Stomach smooth muscle (tissue), 2 donors: ENCODE measurements around the gene MROH2A.

Experiments
- H3K27ac ChIP-seq: one replicate; pipeline ENCODE4 v1.7.0; 2013; ENCODE audit warnings: mild to moderate bottlenecking, low read length, inconsistent platforms
- H3K27me3 ChIP-seq, 2 donors: one replicate each; pipeline ENCODE4 v1.7.0; 2013; ENCODE audit warnings: low read length in 2 of 2; ENCODE audit not compliant: insufficient read depth in 2 of 2, control insufficient read depth in 1 of 2
- H3K36me3 ChIP-seq, 2 donors: one replicate each; pipeline ENCODE4 v1.7.0; 2013; ENCODE audit warnings: low read length in 2 of 2; ENCODE audit not compliant: control insufficient read depth in 2 of 2, insufficient read depth in 2 of 2
- H3K4me1 ChIP-seq: one replicate; pipeline ENCODE4 v1.7.0; 2013; ENCODE audit warnings: low read length; ENCODE audit not compliant: control insufficient read depth, insufficient read depth
- H3K4me3 ChIP-seq, 2 donors: one replicate each; pipeline ENCODE4 v1.7.0; 2013; ENCODE audit warnings: low read length in 2 of 2
- H3K9ac ChIP-seq, 2 donors: one replicate each; pipeline ENCODE4 v1.7.0; 2013; ENCODE audit warnings: low read length in 2 of 2, mild to moderate bottlenecking in 1 of 2
- H3K9me3 ChIP-seq, 2 donors: one replicate each; pipeline ENCODE4 v1.7.0; 2013; ENCODE audit warnings: low read length in 2 of 2; ENCODE audit not compliant: control insufficient read depth in 2 of 2
- donor health status: healthy.
- donor health status: Pancreatic carcinoma.

The MROH2A gene

DNA sequence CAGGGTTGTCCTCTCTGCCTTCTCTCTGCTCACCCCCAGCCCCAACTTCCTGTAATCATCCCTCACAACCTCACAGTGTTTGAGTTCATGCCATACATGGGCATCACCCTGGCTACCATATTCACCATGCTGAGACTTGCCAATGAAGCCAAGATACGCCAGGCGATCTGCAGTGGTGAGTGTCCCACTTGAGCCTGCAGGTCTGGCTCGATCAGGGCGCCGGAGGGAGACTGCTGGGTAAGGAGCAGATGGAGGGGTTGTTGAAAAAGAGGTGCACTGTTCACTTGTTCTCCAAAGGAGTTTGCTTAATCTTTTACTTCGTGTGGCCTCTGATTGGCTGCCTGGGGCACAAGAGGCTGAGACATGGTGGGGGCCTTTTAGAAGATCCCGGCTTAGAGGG lies 14.6 kb downstream of the MROH2A start:
- no peaks in the 10 kb centered on the region for H3K9me3 ChIP-seq
- H3K4me1 ChIP-seq: no peaks in the 10 kb centered on the region
- peaks cover 0 to 2% of the 10 kb centered on the region in 2 donors for H3K27me3 ChIP-seq
- H3K36me3 ChIP-seq: no peaks in the 10 kb centered on the region
- H3K9ac ChIP-seq: no peak overlapping the region
- H3K4me3 ChIP-seq: no peak overlapping the region
- no peak overlapping the region for H3K27ac ChIP-seq

- H3K4me1 ChIP-seq: no peaks in the 10 kb centered on the region
- peaks cover 0 to 2% of the 10 kb centered on the region in 2 donors for H3K9me3 ChIP-seq
- no peak overlapping the region for H3K4me3 ChIP-seq
- H3K27me3 ChIP-seq: peaks cover 0 to 2% of the 10 kb centered on the region in 2 donors
- H3K27ac ChIP-seq: no peak overlapping the region
- H3K9ac ChIP-seq: no peak overlapping the region
- H3K36me3 ChIP-seq: no peaks in the 10 kb centered on the region
Measured at GRCh38 chr2:233793465-233794127, 15.5 kb downstream of the MROH2A start.

DNA sequence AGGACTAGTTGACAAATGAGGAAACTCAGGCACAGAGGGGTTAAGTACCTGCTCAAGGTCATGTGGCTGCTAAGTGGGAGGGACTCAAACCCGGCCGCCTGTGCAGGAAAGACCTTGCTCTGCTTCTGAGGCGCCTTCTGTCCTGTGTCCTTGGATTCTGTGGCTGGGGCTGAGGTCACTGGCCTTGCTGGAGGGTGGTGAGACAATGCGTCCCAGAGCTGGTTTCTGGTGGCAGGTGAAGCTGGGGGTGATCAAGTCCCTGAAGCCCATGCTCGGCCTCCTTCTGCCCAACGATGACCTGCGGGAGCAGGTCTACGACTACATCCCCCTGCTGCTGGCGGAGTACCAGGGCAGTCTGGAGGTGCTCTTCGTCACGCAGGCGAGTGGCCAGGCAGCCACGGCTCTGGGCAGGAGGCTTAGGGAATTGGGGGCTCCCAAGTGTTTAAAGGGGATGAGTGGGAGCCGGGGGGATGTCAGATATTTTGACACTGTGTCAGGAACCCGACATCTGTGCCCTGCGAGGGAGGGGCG lies 16.1 kb downstream of the MROH2A start:
- H3K27ac ChIP-seq: no peak overlapping the region
- no peaks in the 10 kb centered on the region for H3K4me1 ChIP-seq
- no peak overlapping the region for H3K4me3 ChIP-seq
- H3K36me3 ChIP-seq: no peaks in the 10 kb centered on the region
- H3K9me3 ChIP-seq: peaks cover 0 to 2% of the 10 kb centered on the region in 2 donors
- H3K27me3 ChIP-seq: peaks cover 0 to 2% of the 10 kb centered on the region in 2 donors
- no peak overlapping the region for H3K9ac ChIP-seq

GRCh38 chr2:233795735-233796171 lies 17.6 kb downstream of the MROH2A start:
- H3K4me1 ChIP-seq: no peaks in the 10 kb centered on the region
- H3K4me3 ChIP-seq: no peak overlapping the region

GRCh38 chr2:233796254-233796653 lies 18.1 kb downstream of the MROH2A start:
- Histone ChIP-seq H3K4me1 (no peaks in the 10 kb centered on the region), H3K36me3 (no peaks in the 10 kb centered on the region), H3K9me3 (peaks cover 0 to 2% of the 10 kb centered on the region in 2 donors), H3K9ac (no peak overlapping the region), H3K27me3 (peaks cover 0 to 2% of the 10 kb centered on the region in 2 donors), H3K27ac (no peak overlapping the region), H3K4me3 (no peak overlapping the region)

More at GRCh38 chr2:233795735-233796171, 17.6 kb downstream of the MROH2A start:
- H3K27me3 ChIP-seq: peaks cover 0 to 2% of the 10 kb centered on the region in 2 donors
- peaks cover 0 to 2% of the 10 kb centered on the region in 2 donors for H3K9me3 ChIP-seq
- no peak overlapping the region for H3K9ac ChIP-seq
- no peaks in the 10 kb centered on the region for H3K36me3 ChIP-seq
- H3K27ac ChIP-seq: no peak overlapping the region

DNA sequence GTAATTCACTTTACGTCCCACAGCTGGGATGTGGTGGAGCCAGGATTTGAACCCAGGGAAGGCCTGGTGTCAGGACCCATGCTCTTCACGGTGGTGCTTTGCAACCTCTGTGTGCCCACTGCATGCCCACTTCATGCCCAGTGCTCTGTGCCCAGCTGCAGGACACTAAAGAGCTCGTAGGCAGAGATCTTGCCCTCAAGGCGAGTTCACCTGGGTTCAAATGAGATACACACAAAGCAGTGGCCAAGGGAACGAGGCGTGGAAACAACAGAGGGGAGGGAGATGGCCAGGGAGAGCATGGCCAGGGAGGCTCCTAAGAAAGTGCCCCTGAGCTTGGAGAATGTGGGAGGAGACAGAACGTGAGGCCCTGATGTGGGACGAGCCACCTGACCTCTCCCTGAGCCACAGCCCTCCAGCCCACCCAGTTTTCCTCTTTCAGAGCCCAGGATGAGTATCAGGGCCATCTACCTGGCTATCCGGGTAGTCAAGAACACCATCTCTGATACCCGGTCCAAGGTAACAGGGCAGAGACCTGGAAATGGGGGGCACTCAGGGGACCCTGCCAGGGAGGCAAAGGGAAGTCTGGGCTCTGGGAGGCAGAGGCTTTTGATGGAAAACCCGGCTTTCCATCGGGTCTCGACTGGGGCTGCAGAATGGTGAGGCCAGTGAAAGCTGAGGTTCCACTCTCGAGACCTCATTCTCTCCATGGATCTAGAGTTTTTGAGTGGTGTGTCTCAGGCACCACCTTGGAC lies 20.4 kb downstream of the MROH2A start:
- H3K9me3 ChIP-seq: peaks cover 0 to 2% of the 10 kb centered on the region in 2 donors
- no peaks in the 10 kb centered on the region for H3K27me3 ChIP-seq
- H3K36me3 ChIP-seq: no peaks in the 10 kb centered on the region
- no peak overlapping the region for H3K9ac ChIP-seq
- H3K4me3 ChIP-seq: no peak overlapping the region
- H3K4me1 ChIP-seq: no peaks in the 10 kb centered on the region
- no peak overlapping the region for H3K27ac ChIP-seq

DNA sequence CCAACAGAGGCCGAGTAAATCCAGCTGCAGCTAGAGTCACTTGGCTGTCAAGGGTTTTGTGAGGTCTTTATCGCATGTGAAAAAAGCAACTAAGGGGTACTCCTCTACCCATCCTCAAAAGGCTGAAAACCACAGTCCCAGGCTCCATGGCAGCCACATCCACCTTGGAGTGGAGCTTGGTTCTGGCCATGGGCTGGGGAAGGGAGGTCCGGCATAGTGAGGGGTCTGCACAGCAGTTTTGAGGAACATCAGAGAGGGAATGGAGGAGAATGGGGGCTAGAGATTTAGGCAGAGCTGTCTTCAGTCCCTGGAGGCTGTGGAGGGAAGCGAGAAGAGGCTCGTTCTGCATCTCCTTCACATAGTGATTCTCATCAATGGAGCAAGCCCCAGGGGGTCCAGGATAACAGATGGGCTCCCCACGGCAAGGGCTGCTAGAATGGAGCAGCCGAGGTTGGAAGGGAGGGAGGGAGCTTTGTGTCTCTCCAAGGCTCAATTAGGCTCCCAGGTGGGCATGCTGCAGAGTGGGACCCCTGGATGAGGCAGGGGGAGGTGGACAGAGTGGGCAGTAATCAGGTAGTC lies 21.0 kb downstream of the MROH2A start:
- no peaks in the 10 kb centered on the region for H3K36me3 ChIP-seq
- H3K27ac ChIP-seq: no peak overlapping the region
- no peak overlapping the region for H3K4me3 ChIP-seq

DNA sequence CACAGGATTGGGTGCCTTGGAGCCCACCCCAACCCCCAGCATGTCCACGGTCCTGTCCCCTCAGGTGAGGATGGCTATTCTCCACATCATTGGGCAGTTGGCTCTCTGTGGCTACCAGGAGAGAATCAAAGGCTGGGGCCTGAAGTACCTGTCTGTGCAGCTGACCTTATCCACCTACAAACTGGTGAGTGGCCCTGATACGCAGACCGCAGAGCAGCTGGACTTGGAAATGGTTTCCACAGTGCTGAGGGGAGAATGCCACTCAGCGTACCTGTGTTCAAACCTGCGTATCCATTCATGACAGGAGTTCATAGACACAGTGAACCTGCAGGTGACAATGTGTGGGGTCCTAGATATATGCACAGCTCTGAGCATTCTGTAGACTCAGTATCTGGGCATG lies 21.6 kb downstream of the MROH2A start:
- Histone ChIP-seq H3K9me3 (peaks cover 0 to 2% of the 10 kb centered on the region in 2 donors), H3K36me3 (no peaks in the 10 kb centered on the region), H3K4me3 (no peak overlapping the region), H3K27ac (no peak overlapping the region), H3K4me1 (no peaks in the 10 kb centered on the region), H3K9ac (no peak overlapping the region), H3K27me3 (no peaks in the 10 kb centered on the region)

More for the DNA sequence above, 21.0 kb downstream of the MROH2A start:
- H3K9ac ChIP-seq: no peak overlapping the region
- no peaks in the 10 kb centered on the region for H3K27me3 ChIP-seq
- H3K4me1 ChIP-seq: no peaks in the 10 kb centered on the region
- peaks cover 0 to 2% of the 10 kb centered on the region in 2 donors for H3K9me3 ChIP-seq

DNA sequence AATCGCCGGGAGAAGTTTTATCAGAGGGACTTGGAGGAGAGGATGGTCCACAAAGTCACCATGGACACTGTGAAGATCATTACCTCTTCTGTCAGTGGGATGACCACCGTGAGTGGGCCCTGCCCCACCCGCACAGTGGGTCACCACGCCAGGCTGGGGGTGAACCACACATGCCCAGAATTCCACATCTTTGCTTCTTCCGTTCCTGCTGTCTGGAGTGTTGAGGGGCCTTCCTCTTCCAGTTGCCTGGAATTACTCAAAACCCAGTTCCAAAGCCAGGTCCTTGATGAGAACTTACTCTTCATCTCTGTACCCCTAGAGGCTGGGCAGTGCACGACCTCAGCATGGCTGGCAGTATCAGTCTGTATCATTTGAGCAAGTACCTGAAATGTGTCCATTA lies 22.1 kb downstream of the MROH2A start:
- H3K4me1 ChIP-seq: no peaks in the 10 kb centered on the region
- H3K27ac ChIP-seq: no peak overlapping the region
- H3K9me3 ChIP-seq: peaks cover 0 to 2% of the 10 kb centered on the region in 2 donors
- H3K27me3 ChIP-seq: peaks cover 0 to 2% of the 10 kb centered on the region in 2 donors
- no peak overlapping the region for H3K4me3 ChIP-seq
- H3K9ac ChIP-seq: no peak overlapping the region
- no peaks in the 10 kb centered on the region for H3K36me3 ChIP-seq

DNA sequence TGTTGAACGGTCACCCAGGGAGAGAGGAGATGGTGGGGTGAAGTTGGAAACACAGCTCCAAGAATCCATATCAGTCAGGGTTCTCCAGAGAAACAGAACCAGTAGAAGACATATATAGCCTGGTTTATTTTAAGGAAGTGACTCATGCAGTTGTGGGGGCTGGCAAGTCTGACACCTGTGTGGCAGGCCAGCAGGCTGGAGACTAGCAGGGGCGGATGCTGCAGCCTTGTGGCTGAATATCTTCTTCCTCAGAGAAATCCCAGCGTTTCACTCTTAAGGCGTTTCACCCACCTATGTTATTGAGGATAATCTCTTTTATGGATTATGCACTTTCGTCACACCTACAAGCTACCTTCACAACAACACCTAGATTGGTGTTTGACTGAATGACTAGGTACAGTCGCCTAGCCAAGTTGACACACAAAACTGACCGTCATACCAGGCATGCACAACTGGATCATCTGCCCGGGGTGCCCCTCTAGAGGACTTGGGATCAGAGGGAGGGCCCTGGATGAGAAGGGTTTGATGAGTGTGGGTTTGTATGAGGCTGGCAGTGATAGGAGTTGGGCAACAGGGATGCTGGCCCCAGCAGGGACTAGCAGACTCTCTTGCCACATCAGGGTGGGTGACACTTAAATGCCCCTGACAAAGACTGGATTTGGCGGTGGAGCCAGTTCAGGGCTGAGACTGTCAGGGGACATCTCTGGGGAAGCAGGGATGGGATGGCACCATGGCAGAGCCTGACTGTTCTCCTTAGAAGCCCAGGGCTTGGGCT lies 23.4 kb downstream of the MROH2A start:
- no peak overlapping the region for H3K9ac ChIP-seq
- H3K27ac ChIP-seq: no peak overlapping the region
- H3K36me3 ChIP-seq: no peaks in the 10 kb centered on the region
- H3K27me3 ChIP-seq: peaks cover 0 to 2% of the 10 kb centered on the region in 2 donors
- H3K4me3 ChIP-seq: no peak overlapping the region
- H3K4me1 ChIP-seq: no peaks in the 10 kb centered on the region
- peaks cover 0 to 2% of the 10 kb centered on the region in 2 donors for H3K9me3 ChIP-seq
